Fibroblast of lung (primary cell): ENCODE measurements around the gene IFNA10. TPM values are rescaled to one million over a fixed set of nuclear protein-coding genes. Genes with fewer than 3 reads are reported as not detected.
"Not testable (repeated sequence)": the region's sequence is repeated elsewhere in the genome, so short reads cannot be mapped to it uniquely, and the experiment has no call there.

ENCODE experiments used
- DNase-seq, 2 donors: peaks; one replicate each; pipeline versions ENCODE4 v3.0.0 to v3.0.0-alpha.2; 2010; ENCODE audit warnings: low read depth in 2 of 2
- H2AFZ ChIP-seq: 2 replicates; pipeline ENCODE4 v1.5.1; 2012; ENCODE audit warnings: low read length, control low read depth, inconsistent platforms
- H3K27ac ChIP-seq: 2 replicates; pipeline ENCODE4 v1.5.1; 2011; ENCODE audit warnings: low read length, control low read depth; ENCODE audit not compliant: insufficient read depth
- H3K27me3 ChIP-seq: 2 replicates; pipeline ENCODE4 v1.5.1; 2011; ENCODE audit warnings: mild to moderate bottlenecking, low read length; ENCODE audit not compliant: control insufficient read depth, insufficient read depth
- H3K36me3 ChIP-seq: 2 replicates; pipeline ENCODE4 v1.5.1; 2011; ENCODE audit warnings: low read length; ENCODE audit not compliant: control insufficient read depth, insufficient read depth
- H3K4me1 ChIP-seq: 2 replicates; pipeline ENCODE4 v1.5.1; 2011; ENCODE audit warnings: low read length; ENCODE audit not compliant: control insufficient read depth, insufficient read depth; ENCODE audit errors: extremely low read depth
- H3K4me2 ChIP-seq: 2 replicates; pipeline ENCODE4 v1.5.1; 2011; ENCODE audit warnings: low read length, control low read depth; ENCODE audit not compliant: insufficient read depth; ENCODE audit errors: extremely low read depth
- H3K4me3 ChIP-seq, 4 experiments: fragments of 200-600 bp in 1 of 4; sonication (generic) in 1 of 4; replicated peaks in 1 of 4; 2 replicates each; pipeline ENCODE4 v1.5.1; 2011 to 2016; ENCODE audit warnings: low read length in 4 of 4, low read depth in 3 of 4, mild to moderate bottlenecking in 3 of 4, control low read depth in 2 of 4, inconsistent platforms in 1 of 4, mixed read lengths in 1 of 4; ENCODE audit not compliant: insufficient read depth in 1 of 4; ENCODE audit errors: control extremely low read depth in 1 of 4
- H3K79me2 ChIP-seq: 2 replicates; pipeline ENCODE4 v1.5.1; 2012; ENCODE audit warnings: mild to moderate bottlenecking, low read length, inconsistent platforms; ENCODE audit not compliant: control insufficient read depth, insufficient read depth
- H3K9ac ChIP-seq: 2 replicates; pipeline ENCODE4 v1.5.1; 2011; ENCODE audit warnings: mild to moderate bottlenecking, low read length, control low read depth; ENCODE audit not compliant: insufficient read depth
- H3K9me3 ChIP-seq: 2 replicates; pipeline ENCODE4 v1.5.1; 2012; ENCODE audit warnings: low read depth, low read length; ENCODE audit not compliant: control insufficient read depth, insufficient read depth
- H4K20me1 ChIP-seq: 2 replicates; pipeline ENCODE4 v1.5.1; 2011; ENCODE audit warnings: low read length; ENCODE audit not compliant: control insufficient read depth, insufficient read depth; ENCODE audit errors: extremely low read depth
- EZH2 ChIP-seq: IDR thresholded peaks from 2 replicates; pipeline ENCODE4 v1.5.1; 2012; ENCODE audit warnings: low read length, control low read depth, mild to moderate bottlenecking; ENCODE audit errors: missing control alignments
- polyA plus RNA-seq, 2 donors: library from polyadenylated mRNA; depleted of rRNA in 1 of 2; stranded (reverse) in 1 of 2; unstranded in 1 of 2; fragments of >200 nt; gene quantifications; 2 replicates each; pipeline ENCODE4 v1.2.1, GENCODE V29; 2011 to 2012; ENCODE audit warnings: missing spikeins in 1 of 2
- total RNA-seq: library from RNA; depleted of rRNA; stranded (reverse); fragments of >200 nt; gene quantifications from 2 replicates; pipeline ENCODE4 v1.2.1, GENCODE V29; 2014
- TF ChIP-seq, protein P1 (sequence below), 2 donors: IDR thresholded peaks in 1 of 2; conservative IDR thresholded peaks in 1 of 2; 1 replicate in 1 of 2; 2 replicates in 1 of 2; pipeline ENCODE4 v1.5.1; 2011 to 2012; ENCODE audit warnings: low read length in 2 of 2, control low read depth in 1 of 2, inconsistent platforms in 1 of 2, low read depth in 1 of 2, mild to moderate bottlenecking in 1 of 2

IFNA10 gene
- total and polyA plus RNA-seq, 2 donors (not counting 1 experiment from before 2014, with no cell fraction given) = not detected

DNA sequence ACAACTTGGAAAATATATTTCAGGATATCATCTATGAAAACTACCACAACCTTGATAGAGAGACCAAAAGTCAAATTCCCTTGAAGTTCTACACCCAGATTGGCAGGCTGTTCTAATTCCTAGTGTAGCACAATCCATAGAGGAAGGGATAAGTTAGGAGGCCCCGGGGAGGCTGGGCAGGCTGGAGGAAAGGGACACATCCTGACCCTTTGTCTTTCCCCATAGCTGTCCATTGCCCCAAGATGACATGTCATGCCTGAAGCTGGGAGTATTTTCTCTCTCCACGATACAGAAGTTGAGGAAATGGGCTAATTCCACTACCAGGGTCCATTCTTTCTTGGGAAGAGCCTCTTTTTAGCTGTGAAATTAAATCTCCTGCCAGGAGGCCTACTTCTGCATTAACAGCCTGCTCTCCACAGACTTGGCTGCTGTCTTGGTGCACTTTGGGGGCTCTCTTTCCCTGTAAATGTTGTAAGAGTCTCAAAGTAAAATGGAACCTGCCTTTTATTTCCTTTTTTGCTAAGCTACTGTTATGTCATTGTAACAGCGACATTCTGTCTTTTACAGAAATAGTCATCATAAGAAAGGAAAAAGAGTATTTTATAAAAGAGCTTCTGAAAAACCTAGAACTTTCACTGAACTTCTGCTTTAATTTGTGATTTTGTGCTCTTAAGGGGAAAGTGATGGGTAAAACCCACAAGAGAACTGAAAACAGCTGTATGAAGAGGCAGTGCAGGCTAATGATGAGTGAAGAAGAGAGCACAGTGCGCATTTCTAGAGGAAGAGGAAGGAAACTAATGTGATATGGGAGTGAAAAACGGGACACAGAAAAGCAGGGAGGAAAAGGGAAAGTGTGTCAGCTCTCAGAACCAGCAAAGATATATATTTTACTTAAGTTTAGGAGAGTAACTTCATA, 6.7 kb upstream of the IFNA10 start:
- H3K36me3 ChIP-seq = not testable (repeated sequence)

DNA sequence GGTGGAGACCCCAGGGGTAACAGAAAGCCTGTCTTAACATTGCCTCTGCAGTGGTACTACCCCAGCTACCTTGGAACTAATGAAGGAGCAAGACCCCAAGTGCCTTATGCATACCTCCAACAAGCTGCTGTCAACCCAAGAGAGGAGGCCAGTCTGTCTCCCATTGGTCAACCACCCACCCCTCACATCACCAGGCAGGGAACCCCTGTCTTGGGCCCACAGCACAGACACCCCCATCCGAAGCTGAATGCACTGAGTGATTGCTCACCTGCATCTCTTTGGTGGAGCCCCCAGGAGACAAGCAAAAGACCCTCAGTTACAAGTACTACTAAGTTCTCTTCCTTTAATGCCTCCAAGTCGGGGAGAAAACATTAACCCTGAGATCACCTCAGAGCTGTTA, 5.2 kb upstream of the IFNA10 start:
- not testable (repeated sequence) for DNase-seq, H3K9ac ChIP-seq

More for the DNA sequence above, 6.7 kb upstream of the IFNA10 start:
- H3K4me2 ChIP-seq, H3K27me3 ChIP-seq, H3K4me1 ChIP-seq, H3K27ac ChIP-seq, H3K4me3 ChIP-seq, H3K79me2 ChIP-seq, H2AFZ ChIP-seq, H3K9me3 ChIP-seq, H3K9ac ChIP-seq, H4K20me1 ChIP-seq: not testable (repeated sequence)
- TF ChIP-seq, protein P1, sequence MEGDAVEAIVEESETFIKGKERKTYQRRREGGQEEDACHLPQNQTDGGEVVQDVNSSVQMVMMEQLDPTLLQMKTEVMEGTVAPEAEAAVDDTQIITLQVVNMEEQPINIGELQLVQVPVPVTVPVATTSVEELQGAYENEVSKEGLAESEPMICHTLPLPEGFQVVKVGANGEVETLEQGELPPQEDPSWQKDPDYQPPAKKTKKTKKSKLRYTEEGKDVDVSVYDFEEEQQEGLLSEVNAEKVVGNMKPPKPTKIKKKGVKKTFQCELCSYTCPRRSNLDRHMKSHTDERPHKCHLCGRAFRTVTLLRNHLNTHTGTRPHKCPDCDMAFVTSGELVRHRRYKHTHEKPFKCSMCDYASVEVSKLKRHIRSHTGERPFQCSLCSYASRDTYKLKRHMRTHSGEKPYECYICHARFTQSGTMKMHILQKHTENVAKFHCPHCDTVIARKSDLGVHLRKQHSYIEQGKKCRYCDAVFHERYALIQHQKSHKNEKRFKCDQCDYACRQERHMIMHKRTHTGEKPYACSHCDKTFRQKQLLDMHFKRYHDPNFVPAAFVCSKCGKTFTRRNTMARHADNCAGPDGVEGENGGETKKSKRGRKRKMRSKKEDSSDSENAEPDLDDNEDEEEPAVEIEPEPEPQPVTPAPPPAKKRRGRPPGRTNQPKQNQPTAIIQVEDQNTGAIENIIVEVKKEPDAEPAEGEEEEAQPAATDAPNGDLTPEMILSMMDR (conservative IDR thresholded peaks at IDR 0.05 in 1 of 2, IDR thresholded peaks at IDR 0.05 in 1 of 2; ENCODE audit: low read depth in 1 of 2, low read length in 2 of 2) = peak; percentile 46 to 57
- DNase-seq = peak in 1 of 2 donors; percentile 11

DNA sequence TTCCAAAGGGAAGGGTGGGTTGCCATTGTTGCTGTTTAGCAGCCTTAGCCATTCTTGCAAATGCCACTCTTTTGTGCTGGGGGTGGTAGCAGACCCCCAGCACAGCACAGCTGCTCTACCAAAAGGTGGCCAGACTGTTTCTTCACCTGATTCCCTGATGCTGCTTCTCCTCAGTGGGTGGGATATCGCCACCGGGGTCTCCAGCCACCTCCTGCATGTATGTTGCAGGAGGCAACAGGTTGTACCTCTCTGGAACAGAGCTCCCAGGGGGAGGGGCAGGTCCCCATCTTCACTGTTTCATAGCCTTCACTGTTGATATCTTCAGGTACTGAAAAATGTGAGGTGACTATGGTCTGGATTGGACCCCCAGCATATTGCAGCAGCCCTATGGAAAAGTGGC, 3.8 kb upstream of the IFNA10 start:
- H3K4me1 ChIP-seq, H3K36me3 ChIP-seq: not testable (repeated sequence)

More for the DNA sequence above, 5.2 kb upstream of the IFNA10 start:
- not testable (repeated sequence) for H3K4me3 ChIP-seq, H3K9me3 ChIP-seq, H3K36me3 ChIP-seq, H3K27ac ChIP-seq, H3K27me3 ChIP-seq, H4K20me1 ChIP-seq, H2AFZ ChIP-seq, H3K79me2 ChIP-seq, H3K4me2 ChIP-seq, H3K4me1 ChIP-seq

DNA sequence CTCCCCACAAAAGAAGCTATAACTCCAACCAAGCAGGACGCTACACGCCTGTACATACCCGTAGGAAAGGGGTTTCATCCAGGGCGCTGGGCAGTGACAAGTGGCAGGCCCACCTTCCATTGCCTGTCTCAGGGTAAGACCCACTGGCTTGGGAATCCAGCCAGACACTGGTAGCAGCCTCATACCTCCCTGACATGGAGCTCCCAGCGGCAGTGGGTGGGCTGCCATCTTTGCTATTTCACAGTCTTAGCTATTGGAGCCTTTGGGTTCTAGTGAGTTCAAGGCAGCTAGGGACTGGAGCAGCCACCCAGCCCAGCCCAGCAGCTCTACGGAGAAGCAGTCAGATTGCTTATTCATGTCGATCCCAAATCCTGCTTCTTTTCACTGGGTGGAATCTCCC, 3.4 kb upstream of the IFNA10 start:
- DNase-seq = no peak
- Histone ChIP-seq H3K27ac (no peak overlapping the region), H4K20me1 (no peaks in the 10 kb centered on the region), H3K9me3 (no peaks in the 10 kb centered on the region), H3K4me2 (no peak overlapping the region), H3K9ac (no peak overlapping the region), H3K4me3 (no peak overlapping the region), H3K27me3 (no peaks in the 10 kb centered on the region), H3K4me1 (no peaks in the 10 kb centered on the region), H3K79me2 (no peaks in the 10 kb centered on the region), H3K36me3 (no peaks in the 10 kb centered on the region), H2AFZ (no peak overlapping the region)
- TF ChIP-seq, protein P1 (conservative IDR thresholded peaks at IDR 0.05 in 1 of 2, IDR thresholded peaks at IDR 0.05 in 1 of 2; ENCODE audit: low read depth in 1 of 2, low read length in 2 of 2) = no peak
- TF ChIP-seq EZH2 = no peak

More for the DNA sequence above, 3.8 kb upstream of the IFNA10 start:
- not testable (repeated sequence) for H3K4me3 ChIP-seq, H3K27ac ChIP-seq, H3K79me2 ChIP-seq, H3K9ac ChIP-seq, H3K9me3 ChIP-seq, H3K4me2 ChIP-seq, DNase-seq, H4K20me1 ChIP-seq, H2AFZ ChIP-seq, H3K27me3 ChIP-seq
